SH-SY5Y (cell line): ENCODE data around the gene MKI67.

Experiments used
- GATA2 ChIP-seq: IDR thresholded peaks from 2 replicates; pipeline ENCODE4 v1.6.1; 2011; ENCODE audit warnings: mild to moderate bottlenecking, low read depth, low read length
- GATA3 ChIP-seq: IDR thresholded peaks from 2 replicates; pipeline ENCODE4 v1.6.1; 2011; ENCODE audit warnings: low read depth, mild to moderate bottlenecking, low read length, moderate library complexity

Gene MKI67

GRCh38 chr10:128072046-128072445 lies 54.2 kb downstream of the MKI67 start:
- TF ChIP-seq GATA2 (no peak), GATA3 (no peak)

GRCh38 chr10:128071417-128071782 lies 54.8 kb downstream of the MKI67 start:
- TF ChIP-seq GATA3: no peak
- no peak for TF ChIP-seq GATA2

GRCh38 chr10:128070721-128071416 lies 55.4 kb downstream of the MKI67 start:
- TF ChIP-seq GATA3 (no peak), GATA2 (no peak)

GRCh38 chr10:128070161-128070560 lies 56.1 kb downstream of the MKI67 start:
- TF ChIP-seq GATA3: no peak
- no peak for TF ChIP-seq GATA2

DNA sequence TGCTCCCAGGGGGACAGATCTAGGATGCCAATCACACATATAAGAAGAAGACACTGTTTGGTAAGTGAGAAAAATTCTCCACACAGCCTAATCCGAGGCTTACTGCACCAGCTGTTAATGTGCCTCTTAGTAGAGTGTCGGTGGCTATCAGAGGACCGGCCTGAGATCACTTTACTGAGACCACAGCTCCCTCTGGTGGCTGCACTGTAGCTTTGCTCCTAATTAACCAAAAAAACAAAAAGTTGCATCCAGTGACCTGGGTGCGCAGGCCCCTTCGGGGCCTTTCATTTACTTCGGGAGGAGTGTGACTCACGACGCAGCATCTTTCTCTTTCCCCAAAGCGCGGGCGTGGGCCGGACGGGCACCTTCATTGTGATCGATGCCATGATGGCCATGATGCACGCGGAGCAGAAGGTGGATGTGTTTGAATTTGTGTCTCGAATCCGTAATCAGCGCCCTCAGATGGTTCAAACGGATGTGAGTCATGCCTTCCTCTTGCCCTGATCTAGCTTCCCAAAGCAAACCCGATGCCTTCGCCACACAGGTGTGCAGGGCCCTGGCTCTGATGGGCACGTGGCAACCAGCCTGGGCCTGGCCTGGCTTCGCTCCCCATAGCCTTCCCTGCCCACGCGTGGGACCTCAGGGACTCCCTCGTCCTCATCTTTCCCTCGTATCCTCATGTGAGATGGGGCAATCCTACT lies 56.7 kb downstream of the MKI67 start:
- no peak for TF ChIP-seq GATA3
- no peak for TF ChIP-seq GATA2

GRCh38 chr10:128068398-128069285 lies 57.6 kb downstream of the MKI67 start:
- TF ChIP-seq GATA3 (no peak), GATA2 (no peak)

DNA sequence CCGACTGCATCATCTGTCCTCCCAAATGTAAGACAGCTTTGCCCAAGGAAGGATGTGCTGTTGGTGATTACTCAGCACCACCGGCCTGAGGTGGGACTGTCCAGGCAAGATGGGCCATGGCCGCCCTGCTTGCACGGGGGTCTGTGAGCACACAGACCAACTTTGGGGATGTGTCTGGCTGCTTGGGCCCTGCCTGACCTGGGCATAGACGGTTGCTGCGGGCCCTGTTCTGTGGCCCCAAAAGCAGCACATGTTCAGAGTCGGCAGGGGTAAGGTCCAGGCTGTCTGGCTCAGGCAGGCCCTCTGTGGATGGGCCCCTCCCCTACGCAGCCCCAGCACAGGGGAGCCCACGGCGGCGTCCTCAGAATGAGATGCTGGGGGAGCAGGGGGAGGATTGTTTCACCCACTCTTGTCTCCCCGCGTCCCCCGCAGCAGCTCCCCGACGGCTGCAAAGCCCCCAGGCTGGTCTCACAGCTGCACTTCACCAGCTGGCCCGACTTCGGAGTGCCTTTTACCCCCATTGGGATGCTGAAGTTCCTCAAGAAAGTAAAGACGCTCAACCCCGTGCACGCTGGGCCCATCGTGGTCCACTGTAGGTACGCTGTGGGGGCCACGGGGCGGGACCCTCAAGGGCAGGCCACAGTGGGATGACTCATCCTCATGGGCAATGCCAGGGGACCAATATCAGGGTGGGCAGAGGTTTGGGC lies 58.4 kb downstream of the MKI67 start:
- TF ChIP-seq GATA3: no peak
- no peak for TF ChIP-seq GATA2

GRCh38 chr10:128066870-128067382 lies 59.3 kb downstream of the MKI67 start:
- TF ChIP-seq GATA3 (no peak), GATA2 (no peak)

DNA sequence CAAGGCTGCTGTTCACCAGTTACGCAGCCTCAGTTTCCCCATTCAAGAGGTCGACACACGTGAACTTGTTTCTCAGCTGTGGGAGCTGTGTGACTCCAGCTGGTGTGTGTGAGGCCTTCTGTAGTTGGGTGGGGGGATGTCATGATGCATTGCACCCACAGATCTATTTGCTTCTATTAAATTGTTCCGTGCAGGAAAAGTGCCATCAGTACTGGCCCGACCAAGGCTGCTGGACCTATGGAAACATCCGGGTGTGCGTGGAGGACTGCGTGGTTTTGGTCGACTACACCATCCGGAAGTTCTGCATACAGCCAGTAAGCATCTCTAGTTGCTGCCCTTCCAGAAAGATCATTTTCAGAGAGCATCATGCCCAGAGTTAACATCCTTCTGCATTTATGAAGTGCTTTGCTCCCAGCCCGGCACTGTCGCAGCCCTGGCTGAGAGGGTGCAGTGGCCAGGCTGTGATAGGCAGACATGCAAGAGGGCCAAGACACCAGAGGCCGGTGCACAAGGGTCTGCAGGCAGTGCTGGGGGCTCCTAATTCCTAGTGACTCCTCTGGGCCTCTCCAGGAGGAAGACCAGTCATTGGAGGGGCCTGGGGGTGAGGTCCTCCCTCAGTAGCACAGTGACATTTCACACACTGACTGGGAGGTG lies 60.2 kb downstream of the MKI67 start:
- TF ChIP-seq GATA3: no peak
- TF ChIP-seq GATA2: no peak

DNA sequence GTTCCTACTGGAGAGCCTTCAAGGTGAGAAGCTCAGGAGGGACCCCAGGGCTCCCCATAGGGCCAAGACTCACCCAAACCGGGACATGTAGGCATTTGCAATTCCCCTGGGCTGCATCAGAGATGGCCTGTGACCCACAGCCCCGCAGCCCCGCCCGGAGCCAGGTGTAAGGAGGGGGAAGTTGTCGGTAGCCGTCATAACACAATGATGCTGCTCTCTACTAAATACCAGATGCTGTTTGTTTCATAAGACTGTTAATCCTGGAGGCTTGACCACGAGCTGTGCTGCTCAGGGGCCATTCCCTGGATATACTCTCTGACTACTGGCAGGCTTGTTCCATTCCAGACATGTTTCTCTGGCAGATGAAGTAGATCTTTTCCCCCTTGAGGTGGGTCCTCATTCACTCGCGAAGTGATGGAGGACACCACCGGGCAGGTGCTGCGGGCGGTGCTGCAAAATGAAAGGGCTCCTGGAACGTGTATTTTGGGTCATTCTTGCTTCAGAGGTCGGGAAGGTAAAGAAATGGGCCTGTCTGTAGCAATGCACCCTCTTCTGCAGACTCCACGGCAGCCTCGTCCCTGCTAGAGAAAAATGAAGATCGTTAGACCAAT lies 61.1 kb downstream of the MKI67 start:
- TF ChIP-seq GATA3 (no peak), GATA2 (no peak)

- TF ChIP-seq GATA3 (no peak), GATA2 (no peak)
These were observed 61.9 kb downstream of the MKI67 start for GRCh38 chr10:128064108-128064969.

- no peak for TF ChIP-seq GATA2
- no peak for TF ChIP-seq GATA3
These were observed 62.5 kb downstream of the MKI67 start for GRCh38 chr10:128063736-128064107.
